Fibroblast of skin of right quadriceps (primary cell): Measurements from ENCODE around the gene ARIH2.

Source experiments
- DNase-seq: peaks from one replicate; pipeline ENCODE4 v3.0.0-alpha.2; 2013

The ARIH2 gene

GRCh38 chr3:48929358-48930035 is 10.9 kb downstream of the ARIH2 start:
- no peak for DNase-seq

- peak; percentile 57 for DNase-seq
Measured at GRCh38 chr3:48930590-48930989, 11.9 kb downstream of the ARIH2 start.

DNA sequence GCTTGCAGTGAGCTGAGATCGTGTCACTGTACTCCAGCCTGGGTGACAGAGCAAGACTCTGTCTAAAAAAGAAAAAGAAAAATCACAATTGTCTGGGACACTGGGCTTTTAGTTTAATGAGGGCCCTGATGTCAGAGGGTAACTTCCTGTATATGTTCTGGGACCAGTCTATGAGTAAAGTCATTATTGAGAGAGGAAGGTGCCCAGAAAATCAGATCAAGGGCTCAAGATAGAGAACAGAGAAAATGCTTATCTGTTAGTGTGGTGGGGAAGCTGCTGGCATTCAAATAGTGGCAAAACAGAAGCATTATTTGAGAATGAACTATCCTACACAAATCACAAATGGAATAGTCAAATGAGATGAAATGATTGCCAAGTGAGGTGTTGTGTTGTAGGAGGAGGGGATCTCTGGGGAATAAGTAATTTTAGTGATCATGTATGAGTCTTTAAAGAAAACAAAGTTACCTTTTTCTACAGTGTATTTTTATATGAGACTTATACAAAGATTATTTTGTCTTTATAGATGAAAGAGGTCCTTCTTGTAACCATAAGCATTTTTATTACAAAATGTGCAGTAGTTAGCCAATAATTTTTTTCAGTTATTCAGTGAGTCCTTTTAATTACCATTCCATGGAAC is 13.4 kb downstream of the ARIH2 start:
- no peak for DNase-seq

- DNase-seq = no peak
Measured at GRCh38 chr3:48934333-48934991, 15.8 kb downstream of the ARIH2 start.

GRCh38 chr3:48935530-48935929 is 16.9 kb downstream of the ARIH2 start:
- no peak for DNase-seq

- DNase-seq = no peak
Measured at GRCh38 chr3:48938156-48938555, 19.5 kb downstream of the ARIH2 start.

DNA sequence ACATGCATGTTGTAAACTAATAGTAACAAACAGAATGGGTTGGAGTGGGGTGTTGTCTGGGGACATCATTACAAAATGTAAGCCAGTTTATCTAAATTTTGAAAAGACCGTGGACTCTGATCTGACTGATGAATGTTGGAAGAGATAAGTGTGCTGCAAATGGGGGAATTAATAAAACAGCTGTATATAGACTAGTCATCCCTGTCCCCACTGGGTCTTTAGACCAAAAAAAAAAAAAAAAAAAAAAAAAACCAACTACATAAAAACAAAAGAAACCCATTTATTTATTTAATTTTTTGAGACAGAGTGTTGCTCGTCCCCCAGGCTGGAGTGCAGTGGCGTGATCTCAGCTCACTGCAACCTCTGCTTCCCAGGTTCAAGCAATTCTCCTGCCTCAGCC is 20.0 kb downstream of the ARIH2 start:
- DNase-seq = no peak

GRCh38 chr3:48945432-48945831 is 26.8 kb downstream of the ARIH2 start:
- no peak for DNase-seq

- no peak for DNase-seq
Measured at GRCh38 chr3:48945891-48946549, 27.4 kb downstream of the ARIH2 start.

DNA sequence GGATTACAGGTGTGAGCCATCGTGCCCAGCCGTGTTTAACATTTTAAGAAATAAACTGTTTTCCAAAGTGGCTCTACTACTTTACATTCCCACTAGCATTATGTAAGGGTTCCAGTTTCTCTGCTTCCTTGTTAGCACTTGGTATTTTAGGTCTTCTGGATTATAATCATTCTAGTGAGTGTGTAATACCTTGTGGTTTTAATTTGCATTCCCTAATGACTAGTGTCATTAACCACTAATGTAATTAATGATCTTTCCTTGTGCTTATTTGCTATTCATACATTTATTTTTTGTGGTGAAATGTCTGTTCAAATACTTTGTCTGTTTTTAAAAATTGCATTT is 30.7 kb downstream of the ARIH2 start:
- peak; percentile 46 for DNase-seq

- no peak for DNase-seq
Measured at GRCh38 chr3:48950051-48950450, 31.4 kb downstream of the ARIH2 start.

DNA sequence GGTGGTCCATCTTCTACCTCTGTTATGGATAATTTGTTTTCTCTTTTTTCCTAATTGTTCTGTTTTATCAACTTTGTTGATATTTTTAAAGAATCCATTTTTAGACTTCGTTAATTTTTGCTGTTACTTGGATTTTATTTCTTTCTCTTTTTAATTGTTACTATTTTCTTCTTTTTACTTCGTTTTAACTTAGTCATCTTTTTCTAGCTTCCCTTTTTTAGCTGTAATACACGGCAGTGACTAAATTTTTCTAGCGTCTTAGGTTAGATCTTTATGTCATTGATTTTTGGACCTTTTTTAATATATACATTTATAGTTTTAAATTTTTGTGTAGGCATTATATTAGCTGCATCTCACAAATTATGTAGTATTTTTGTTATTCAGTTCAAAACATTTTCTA is 33.1 kb downstream of the ARIH2 start:
- DNase-seq = no peak

- no peak for DNase-seq
Measured at GRCh38 chr3:48952510-48953118, 34.0 kb downstream of the ARIH2 start.

DNA sequence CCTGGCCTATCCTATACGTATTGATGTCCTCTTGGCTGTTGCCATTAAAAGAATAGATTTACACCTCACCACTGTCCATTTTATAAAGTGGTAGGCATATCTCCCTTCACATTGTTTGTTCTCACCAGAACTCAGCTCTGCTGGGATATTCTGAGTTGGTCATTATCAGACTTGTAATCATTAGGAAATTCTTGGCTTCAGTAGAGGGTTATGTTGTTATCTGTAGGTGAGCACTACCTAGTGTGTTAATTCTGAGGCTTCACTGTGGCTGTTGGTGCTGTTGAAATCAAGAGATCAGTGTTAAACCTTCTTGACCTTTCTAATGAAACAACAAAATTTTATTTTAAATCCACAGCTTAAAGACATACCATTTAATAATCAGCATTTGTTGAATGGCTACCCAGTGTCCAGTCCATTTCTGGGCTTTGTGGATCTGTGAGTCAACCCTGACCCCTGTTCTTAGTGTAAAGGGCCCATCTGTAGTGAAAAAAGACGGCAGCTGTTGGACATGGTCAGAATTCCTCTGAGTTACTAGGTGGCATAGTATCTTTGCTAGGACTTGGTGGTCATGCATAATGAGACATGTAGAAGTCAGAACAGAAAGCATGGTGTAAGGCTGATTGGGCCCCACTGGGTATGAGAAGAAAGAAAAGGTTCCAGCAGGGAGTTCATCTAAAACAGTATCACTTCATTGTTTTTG is 38.5 kb downstream of the ARIH2 start:
- DNase-seq = no peak

DNA sequence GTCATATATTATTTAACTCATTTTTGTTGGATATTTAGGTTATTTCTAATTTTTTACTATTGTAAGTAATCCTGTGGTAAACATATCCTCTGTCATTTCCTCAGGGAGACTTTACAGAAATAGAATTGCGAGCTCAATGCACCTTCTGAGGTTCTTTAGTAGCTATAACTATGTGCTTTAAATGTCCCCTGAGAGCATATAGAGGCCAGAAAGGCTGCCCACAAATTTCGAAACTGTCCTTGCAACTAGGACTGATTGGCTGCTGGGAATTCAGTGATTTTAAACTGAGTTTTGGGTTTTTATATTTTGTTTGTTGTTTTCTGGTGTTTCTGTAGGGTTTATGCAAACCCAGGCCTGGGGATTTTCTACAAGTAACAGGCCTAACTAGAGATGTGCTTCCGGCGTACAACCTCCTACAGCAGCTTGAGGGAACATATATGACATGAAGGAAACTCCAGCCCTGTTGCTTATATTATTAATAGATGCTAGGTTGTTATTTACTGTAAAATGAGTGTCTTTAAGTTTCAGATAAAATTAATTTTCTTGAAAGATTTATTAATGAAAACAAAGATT is 42.3 kb downstream of the ARIH2 start:
- DNase-seq = peak; percentile 60

- no peak for DNase-seq
Measured at GRCh38 chr3:48962340-48962739, 43.7 kb downstream of the ARIH2 start.

DNA sequence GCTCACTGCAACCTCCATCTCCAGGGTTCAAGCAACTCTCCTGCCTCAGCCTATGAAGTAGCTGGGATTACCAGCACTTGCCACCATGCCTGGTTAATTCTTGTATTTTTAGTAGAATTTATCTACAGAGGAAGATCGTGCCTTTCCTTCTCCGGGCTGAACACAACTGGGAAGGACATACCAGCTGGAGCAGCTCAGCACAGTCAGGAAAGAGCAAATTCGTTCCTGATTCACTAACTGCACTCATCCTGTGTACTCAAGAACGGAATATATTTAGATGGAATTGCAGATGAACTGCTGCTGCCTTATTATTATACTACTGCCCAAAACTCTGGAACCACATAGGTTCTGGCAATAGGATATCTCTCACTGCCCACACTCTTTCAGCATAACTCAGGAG is 44.3 kb downstream of the ARIH2 start:
- DNase-seq = no peak

DNA sequence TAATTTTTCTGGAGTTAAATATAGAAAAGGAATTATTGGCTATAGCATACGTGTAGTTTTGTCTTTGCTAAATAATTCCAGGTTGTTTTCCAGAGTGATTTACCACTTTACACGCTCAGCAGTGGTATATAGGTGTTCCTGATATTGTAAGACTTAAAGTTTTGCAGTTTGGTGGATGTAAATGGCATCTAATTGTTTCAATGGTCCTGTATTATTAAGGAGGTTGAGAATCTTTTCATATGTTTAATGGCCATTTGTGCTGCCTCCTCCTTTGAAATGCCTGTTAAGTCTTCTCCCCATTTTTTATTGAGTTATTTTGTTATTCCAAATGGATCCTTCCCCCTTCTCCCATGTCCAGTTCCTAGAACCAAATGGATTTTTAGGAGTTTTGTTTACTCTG is 44.9 kb downstream of the ARIH2 start:
- DNase-seq = no peak

DNA sequence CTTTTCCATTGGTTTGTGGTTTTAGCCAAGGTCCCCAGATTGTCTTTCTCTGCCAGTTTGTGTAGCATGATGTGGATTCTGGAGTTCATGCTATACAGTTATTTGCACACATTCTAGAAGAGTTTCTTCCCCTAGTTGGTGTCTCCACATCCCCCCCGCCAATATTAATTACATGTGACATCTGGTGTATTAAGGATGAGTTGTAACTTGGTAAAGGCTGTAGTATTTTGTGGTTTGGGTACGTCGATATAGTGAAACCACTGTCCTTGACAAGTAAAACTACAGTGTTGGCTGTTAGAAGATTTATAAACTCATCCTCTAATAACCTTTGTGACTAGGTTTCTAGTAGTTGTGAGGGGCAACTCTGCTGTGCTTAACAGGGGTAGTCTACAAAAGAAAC is 47.7 kb downstream of the ARIH2 start:
- peak; percentile 39 for DNase-seq

GRCh38 chr3:48966876-48967361 is 48.3 kb downstream of the ARIH2 start:
- no peak for DNase-seq

- DNase-seq = no peak
Measured at GRCh38 chr3:48970586-48970985, 51.9 kb downstream of the ARIH2 start.
